ENCODE results near the gene IKZF5. TPM values are rescaled to one million over a fixed set of nuclear protein-coding genes. Genes with fewer than 3 reads are reported as not detected.

Gene IKZF5
- total and polyA plus RNA-seq, 9 of the 15 experiments (the other 6 are each of a cell fraction or from before 2014, with no cell fraction given) = 3.8 to 19.6 (median 12.4) TPM

DNA sequence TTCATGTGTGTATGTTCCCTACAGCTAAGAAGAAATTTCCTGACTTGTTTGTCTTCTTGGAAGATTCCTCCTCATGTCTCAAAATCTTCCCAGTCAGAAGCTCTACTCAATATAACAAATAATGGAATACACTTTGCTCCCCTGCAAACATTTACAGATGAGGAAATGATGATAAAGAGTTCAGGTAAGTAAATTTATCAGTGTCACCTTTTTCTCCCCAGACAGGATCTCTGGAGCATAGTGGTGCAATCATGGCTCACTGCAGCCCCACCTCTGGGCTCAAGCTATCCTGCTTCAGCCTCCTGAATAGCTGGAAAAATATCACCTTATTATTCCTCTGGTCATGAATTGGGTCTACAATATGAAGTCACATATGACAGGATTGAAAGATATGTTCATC lies 25.7 kb upstream of the IKZF5 start:
- BruUV-seq (replicated peaks) = no TSS peak
- Histone ChIP-seq H3K9me3 (replicated peaks; ENCODE audit: control insufficient read depth, insufficient read depth, low read depth, low read length) (no peaks in the 10 kb centered on the region), H4K20me1 (replicated peaks; ENCODE audit: control insufficient read depth, insufficient read depth, low read length) (no peaks in the 10 kb centered on the region), H3K4me3 (no peak overlapping the region), H3K27ac (ENCODE audit: extremely low read depth, low read depth, low read length) (no peak overlapping the region), H3K79me2 (ENCODE audit: control insufficient read depth, insufficient read depth, low read length) (no peaks in the 10 kb centered on the region), H3K9ac (ENCODE audit: insufficient read depth in 1 of 2, low read depth in 2 of 2, low read length in 2 of 2) (no peak overlapping the region), H3K36me3 (ENCODE audit: control insufficient read depth, insufficient read depth, low read length) (no peaks in the 10 kb centered on the region), H3K4me2 (ENCODE audit: insufficient read depth, low read length) (no peak overlapping the region), H3K27me3 (ENCODE audit: control insufficient read depth in 2 of 2, insufficient read depth in 2 of 2, low read length in 2 of 2) (no peaks in the 10 kb centered on the region), H2AFZ (ENCODE audit: low read depth, low read length) (no peak overlapping the region), H3K9me1 (ENCODE audit: control insufficient read depth, insufficient read depth, low read length) (no peaks in the 10 kb centered on the region), H3K4me1 (replicated peaks in 1 of 2; ENCODE audit: control insufficient read depth in 2 of 2, insufficient read depth in 2 of 2, low read length in 2 of 2) (no peaks in the 10 kb centered on the region)
- DNase-seq (ENCODE audit: extremely low read depth in 1 of 4, low spot score in 3 of 4) (no peak), FAIRE-seq (no peak), ATAC-seq (no peak)
- intact Hi-C loops (cut with micrococcal nuclease) (no loop called here), in situ Hi-C loops (cut with MboI) (loop anchor here (25.0 kb wide), 1 partner anchor 928 kb away; no protein-coding TSS in a partner anchor)
- ChIA-PET CTCF (ENCODE audit: low intra/inter-chr PET ratio) (no interaction called here), POLR2A (interaction anchor here (1.0 to 1.4 kb wide), 2 partner anchors 9 to 12 kb away, joined by 3 read pairs; no protein-coding TSS in a partner anchor)
- no peak for TF ChIP-seq POLR2AphosphoS5 (IDR thresholded peaks at IDR 0.05; ENCODE audit: control insufficient read depth, insufficient read depth, low read depth, low read length)
- no peak for TF ChIP-seq ETV5 (CRISPR knock-in tag; IDR thresholded peaks at IDR 0.05; ENCODE audit: low read depth)
- no peak for TF ChIP-seq RBM34 (IDR thresholded peaks at IDR 0.05; ENCODE audit: borderline replicate concordance, insufficient read depth, low read length)
- TF ChIP-seq TARDBP (IDR thresholded peaks at IDR 0.05) = no peak

DNA sequence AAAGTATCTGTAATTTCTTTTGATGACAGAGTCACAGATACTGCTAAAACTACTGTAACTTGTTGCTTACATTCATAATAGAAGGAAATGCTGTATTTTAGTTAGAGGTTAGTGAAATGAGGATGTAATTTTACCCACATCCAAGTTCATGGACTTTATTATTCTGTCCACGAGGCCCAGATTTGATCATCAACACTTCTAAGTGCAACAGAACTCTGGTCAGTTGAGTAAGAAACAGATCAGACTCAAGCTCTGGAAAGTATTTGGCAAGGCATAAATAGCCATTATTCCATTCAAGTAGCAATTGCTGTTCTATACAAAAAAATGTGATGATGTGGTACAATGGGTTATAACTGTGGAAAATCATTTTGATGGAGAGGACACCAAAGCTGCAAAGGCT lies 22.5 kb upstream of the IKZF5 start:
- no peak for FAIRE-seq
- intact Hi-C loops (cut with micrococcal nuclease) = no loop called here
- no TSS peak for BruUV-seq (replicated peaks)

More for the DNA sequence above, 22.5 kb upstream of the IKZF5 start:
- Histone ChIP-seq H3K4me1 (replicated peaks in 1 of 2; ENCODE audit: control insufficient read depth in 2 of 2, insufficient read depth in 2 of 2, low read length in 2 of 2) (no peaks in the 10 kb centered on the region), H3K27ac (ENCODE audit: extremely low read depth, low read depth, low read length) (no peak overlapping the region), H2AFZ (ENCODE audit: low read depth, low read length) (no peak overlapping the region), H3K4me3 (no peak overlapping the region), H3K9ac (ENCODE audit: insufficient read depth in 1 of 2, low read depth in 2 of 2, low read length in 2 of 2) (no peak overlapping the region), H4K20me1 (replicated peaks; ENCODE audit: control insufficient read depth, insufficient read depth, low read length) (no peaks in the 10 kb centered on the region; the same call in 1 of the 2 replicates), H3K4me2 (ENCODE audit: insufficient read depth, low read length) (no peak overlapping the region), H3K27me3 (ENCODE audit: control insufficient read depth in 2 of 2, insufficient read depth in 2 of 2, low read length in 2 of 2) (no peaks in the 10 kb centered on the region), H3K79me2 (ENCODE audit: control insufficient read depth, insufficient read depth, low read length) (no peaks in the 10 kb centered on the region), H3K36me3 (ENCODE audit: control insufficient read depth, insufficient read depth, low read length) (no peaks in the 10 kb centered on the region), H3K9me3 (replicated peaks; ENCODE audit: control insufficient read depth, insufficient read depth, low read depth, low read length) (no peaks in the 10 kb centered on the region), H3K9me1 (ENCODE audit: control insufficient read depth, insufficient read depth, low read length) (no peaks in the 10 kb centered on the region)
- in situ Hi-C loops (cut with MboI) = loop anchor here (25.0 kb wide), 1 partner anchor 931 kb away; no protein-coding TSS in a partner anchor
- no peak for DNase-seq (ENCODE audit: extremely low read depth in 1 of 4, low spot score in 3 of 4)
- TF ChIP-seq ZNF282 (CRISPR knock-in tag; IDR thresholded peaks at IDR 0.05) (no peak), POLR2A (conservative IDR thresholded peaks at IDR 0.05) (no peak), FOXK2 (conservative IDR thresholded peaks at IDR 0.05 in 1 of 2, IDR thresholded peaks at IDR 0.05 in 1 of 2; ENCODE audit: low read depth in 2 of 2) (no peak)
- TF ChIP-seq, protein P1, sequence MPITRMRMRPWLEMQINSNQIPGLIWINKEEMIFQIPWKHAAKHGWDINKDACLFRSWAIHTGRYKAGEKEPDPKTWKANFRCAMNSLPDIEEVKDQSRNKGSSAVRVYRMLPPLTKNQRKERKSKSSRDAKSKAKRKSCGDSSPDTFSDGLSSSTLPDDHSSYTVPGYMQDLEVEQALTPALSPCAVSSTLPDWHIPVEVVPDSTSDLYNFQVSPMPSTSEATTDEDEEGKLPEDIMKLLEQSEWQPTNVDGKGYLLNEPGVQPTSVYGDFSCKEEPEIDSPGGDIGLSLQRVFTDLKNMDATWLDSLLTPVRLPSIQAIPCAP (CRISPR knock-in tag; IDR thresholded peaks at IDR 0.05; ENCODE audit: borderline replicate concordance) = no peak
- no peak for ATAC-seq
- WGBS (ENCODE audit: insufficient coverage, low coverage, missing lambda C conversion rate) = 20% methylated on average over 1 of the region's 1 CpG
- ChIA-PET POLR2A (no interaction called here), CTCF (ENCODE audit: low intra/inter-chr PET ratio) (no interaction called here)

Data from K562 (cell line).